Ramos (cell line): Measurements from ENCODE around the gene IFNAR1.
"Not testable (repeated sequence)": the region's sequence is repeated elsewhere in the genome, so short reads cannot be mapped to it uniquely, and the experiment has no call there.

ENCODE experiments used
- in situ Hi-C: fragments of 300-500 bp; cut with MboI; formaldehyde crosslinking; loops from one replicate; pipeline ENCODE4 v1.14.3; 2022; ENCODE audit warnings: low sequenced_read_pairs; ENCODE audit not compliant: unreplicated experiment

The IFNAR1 gene

GRCh38 chr21:33339135-33339534 is 14.4 kb downstream of the IFNAR1 start:
- in situ Hi-C loops: no loop called here

DNA sequence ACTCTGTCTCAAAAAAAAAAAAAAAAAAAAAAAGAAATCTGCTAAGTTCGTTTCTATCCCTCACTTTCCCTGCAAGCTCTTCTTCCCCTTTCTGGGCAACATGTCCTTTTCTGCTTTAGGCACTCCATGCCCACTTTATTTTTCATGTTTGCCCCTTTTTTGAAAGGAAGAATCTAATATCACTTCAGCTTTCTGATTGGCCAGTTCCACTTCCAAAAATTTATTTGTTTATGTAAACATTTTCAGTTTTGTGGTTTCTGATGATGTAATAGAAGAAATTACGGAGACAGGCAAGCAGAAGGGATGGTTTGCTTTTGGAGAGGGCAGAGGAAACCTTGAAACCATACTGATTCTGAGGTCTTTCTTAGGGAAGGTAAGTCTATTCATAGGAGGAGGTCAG is 15.1 kb downstream of the IFNAR1 start:
- in situ Hi-C loops: no loop called here

- in situ Hi-C loops: no loop called here
Measured at GRCh38 chr21:33345751-33346238, 21.0 kb downstream of the IFNAR1 start.

DNA sequence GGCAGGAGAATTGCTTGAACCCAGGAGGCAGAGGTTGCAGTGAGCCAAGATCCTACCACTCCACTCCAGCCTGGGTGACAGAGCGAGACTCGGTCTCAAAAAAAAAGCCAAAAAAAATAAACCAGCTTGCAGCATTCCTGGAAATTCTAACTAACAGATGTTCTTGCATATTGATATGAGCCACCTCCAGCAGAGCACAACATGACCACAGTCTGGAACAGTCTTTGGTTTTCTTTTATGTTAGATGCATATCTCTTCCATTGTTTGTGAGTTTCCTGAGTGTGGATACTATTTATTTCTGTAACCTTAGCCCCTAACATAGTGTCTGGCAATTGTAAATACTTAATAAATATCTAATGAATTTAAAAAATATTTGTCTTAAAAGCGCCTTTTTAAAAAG is 23.9 kb downstream of the IFNAR1 start:
- in situ Hi-C loops: no loop called here

DNA sequence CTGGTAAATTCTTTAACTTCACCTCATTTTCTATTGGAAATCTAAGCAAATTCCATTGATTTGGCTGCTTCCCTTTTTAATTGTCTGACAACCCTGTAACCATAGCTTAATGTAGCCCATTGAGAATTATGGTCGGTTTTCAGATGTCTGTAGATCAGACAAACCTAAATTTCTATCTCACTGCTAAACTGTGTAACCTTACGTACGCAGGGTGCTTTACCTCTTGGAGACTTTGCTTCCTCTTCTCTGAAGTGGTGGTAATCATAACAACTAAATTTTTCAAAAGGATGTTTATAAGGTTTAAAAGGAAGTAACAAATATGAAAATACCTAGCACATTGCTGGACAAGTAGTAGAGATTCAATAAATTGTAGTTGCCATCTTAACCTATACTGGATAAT is 25.9 kb downstream of the IFNAR1 start:
- in situ Hi-C loops: no loop called here

DNA sequence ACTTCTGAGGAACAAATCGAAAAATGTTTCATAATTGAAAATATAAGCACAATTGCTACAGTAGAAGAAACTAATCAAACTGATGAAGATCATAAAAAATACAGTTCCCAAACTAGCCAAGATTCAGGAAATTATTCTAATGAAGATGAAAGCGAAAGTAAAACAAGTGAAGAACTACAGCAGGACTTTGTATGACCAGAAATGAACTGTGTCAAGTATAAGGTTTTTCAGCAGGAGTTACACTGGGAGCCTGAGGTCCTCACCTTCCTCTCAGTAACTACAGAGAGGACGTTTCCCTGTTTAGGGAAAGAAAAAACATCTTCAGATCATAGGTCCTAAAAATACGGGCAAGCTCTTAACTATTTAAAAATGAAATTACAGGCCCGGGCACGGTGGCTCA is 30.6 kb downstream of the IFNAR1 start:
- in situ Hi-C loops: no loop called here

DNA sequence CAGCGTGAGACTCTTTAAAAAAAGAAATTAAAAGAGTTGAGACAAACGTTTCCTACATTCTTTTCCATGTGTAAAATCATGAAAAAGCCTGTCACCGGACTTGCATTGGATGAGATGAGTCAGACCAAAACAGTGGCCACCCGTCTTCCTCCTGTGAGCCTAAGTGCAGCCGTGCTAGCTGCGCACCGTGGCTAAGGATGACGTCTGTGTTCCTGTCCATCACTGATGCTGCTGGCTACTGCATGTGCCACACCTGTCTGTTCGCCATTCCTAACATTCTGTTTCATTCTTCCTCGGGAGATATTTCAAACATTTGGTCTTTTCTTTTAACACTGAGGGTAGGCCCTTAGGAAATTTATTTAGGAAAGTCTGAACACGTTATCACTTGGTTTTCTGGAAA is 31.2 kb downstream of the IFNAR1 start:
- in situ Hi-C loops: no loop called here

DNA sequence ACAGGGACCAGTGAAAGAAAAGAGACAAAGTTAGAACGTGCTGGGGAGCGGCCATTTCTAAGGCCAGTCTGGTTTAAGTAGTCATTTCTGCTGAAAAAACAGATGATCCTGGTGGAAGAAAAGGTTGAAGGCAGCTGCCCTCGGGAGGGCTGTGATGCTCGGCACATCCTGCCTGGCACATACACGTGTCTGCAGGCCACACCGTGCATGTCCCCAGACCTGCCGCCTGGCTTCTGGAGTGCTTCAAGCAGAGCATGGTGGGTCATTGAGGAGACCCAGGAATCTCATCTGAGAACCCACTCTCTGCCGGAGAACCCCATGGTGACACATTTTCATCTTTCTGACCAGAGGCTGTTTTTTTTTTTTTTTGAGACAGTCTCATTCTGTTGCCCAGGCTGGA is 32.4 kb downstream of the IFNAR1 start:
- in situ Hi-C loops: no loop called here

DNA sequence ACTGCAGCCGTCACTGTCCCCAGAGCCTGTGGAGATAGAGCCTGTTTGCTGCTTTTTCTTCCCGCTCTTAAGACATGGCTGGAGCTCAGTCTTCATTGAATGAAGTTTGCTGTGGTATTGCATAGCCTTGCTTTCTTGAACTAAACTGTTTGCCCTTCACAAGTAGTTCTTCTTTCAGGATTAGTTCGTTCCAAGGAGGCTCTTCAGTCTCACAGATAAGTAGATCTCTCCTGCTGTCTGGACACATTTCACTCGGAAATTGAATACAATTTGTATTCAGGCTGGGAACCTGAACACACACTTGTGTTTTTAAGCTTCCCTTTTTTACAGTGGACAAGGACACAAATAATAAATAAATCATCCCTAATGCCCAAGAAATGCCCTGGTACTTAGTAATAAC is 34.7 kb downstream of the IFNAR1 start:
- in situ Hi-C loops: no loop called here

DNA sequence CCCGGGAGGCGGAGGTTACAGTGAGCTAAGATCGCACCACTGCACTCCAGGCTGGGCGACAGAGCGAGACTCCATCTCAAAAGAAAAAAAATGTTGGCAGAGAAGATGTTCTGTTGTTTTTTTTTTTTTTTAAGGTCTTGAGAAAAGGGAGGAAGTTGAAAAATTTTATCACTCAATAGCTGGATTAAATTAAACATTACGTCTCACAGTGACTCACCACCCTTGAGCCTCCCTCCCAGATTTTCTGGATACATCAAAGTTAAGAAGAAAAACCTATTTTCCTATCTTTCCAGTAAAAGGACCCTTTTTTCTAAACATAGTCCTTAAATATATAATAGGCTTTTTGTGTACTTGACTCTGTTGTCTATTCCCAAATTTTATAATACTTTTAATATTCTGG is 35.5 kb downstream of the IFNAR1 start:
- in situ Hi-C loops: no loop called here

DNA sequence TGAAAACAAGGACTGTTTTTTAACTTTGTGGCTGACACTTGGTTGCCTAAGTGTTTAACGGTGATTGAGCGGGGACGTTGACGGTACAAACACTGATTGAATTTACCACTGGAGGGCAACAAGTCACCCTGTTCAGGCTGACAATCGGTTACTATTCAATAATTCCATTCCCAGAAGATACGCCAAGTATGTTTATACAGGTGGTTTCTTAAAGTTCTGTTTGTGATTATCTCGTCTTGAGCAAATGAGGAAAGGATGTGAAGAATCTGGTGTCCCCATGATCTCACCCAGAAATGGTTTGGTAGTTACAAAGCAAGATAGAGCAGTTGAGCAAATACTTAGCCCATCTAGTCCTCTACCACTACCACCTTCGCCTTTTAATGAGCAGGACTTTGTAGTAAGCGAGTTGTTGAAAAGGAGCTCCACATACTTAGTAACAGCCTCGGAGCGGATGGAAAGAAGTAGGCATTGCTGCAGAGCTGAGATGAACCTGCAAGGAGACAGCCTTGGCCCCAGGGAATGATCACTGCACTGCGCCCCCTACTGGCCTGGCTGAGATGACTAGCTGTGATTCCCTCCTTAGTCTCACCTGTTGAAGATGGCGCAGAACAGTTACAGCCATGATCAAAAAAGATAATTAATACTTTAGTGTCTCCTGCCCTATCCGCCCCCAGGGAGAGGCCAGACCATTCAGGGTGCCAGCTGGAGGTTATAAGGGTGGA is 36.3 kb downstream of the IFNAR1 start:
- in situ Hi-C loops: no loop called here

DNA sequence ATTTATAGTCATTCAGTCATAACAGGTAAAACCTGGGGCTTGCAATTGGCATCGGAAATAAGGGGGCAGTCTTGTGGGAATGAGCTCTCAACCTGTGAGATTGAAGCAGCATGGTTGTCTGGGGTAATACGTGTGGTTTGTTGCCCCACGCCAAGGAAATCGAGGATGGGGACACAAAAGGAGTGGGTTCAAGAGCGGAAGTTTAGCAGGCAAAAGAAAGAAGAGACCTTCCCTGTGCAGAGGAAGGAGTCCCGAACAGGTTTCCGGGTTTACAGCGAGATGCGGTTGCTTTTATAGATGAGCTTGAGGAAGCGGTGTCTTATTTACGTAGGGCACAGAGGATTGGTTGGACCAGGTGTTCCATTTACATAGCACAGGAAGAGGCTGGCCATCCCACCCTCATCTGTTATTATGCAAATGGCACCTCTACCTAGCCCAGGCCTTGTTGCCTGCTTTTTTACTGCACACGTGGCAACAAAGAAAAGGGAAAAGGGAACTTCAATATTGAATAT is 37.3 kb downstream of the IFNAR1 start:
- in situ Hi-C loops: no loop called here

DNA sequence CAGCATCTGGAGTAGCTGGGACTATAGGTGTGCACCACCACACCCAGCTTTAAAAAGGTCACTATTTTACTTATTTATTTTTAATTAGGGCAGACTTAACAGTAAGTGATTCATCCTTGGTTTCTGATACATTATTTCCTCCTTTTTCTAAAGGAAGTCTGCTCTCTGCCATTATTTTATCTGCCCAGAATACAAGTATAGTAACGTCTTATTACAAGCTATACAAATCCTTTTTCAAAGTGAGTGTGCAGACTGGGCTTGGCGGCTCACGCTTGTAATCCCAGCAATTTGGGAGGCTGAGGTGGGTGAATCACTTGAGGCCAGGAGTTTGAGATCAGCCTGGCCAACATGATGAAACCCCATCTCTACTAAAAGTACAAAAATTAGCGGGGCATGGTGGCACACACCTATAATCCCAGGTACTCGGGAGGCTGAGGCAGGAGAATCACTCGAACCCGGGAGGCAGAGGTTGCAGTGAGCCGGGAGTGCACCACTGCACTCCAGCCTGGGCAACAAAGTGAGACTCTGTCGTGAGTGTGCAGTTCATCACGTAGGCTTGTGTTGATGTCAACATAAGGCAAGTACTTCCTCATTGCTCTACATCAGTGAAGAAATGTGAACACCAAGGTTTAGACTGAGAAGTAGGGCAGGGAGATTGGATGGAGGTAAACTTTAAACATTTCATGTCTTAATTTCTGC is 39.3 kb downstream of the IFNAR1 start:
- in situ Hi-C loops: not testable (repeated sequence)

DNA sequence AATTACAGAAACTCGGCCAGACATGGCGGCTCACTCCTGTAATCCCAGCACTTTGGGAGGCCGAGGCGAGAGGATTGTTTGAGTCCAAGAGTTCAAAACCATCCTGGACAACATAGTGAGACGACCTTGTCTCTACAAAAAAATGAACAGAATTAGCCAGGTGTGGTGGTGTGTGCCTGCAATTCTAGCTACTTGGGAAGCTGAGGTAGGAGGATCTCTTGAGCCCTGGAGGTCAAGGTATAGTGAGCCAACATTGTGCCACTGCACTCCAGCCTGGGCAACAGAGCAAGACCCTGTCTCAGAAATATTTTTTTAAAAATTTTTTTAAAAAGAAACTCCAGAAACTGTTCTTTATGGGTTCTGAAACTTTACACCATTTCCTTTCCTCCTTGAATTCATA is 40.1 kb downstream of the IFNAR1 start:
- in situ Hi-C loops: no loop called here

DNA sequence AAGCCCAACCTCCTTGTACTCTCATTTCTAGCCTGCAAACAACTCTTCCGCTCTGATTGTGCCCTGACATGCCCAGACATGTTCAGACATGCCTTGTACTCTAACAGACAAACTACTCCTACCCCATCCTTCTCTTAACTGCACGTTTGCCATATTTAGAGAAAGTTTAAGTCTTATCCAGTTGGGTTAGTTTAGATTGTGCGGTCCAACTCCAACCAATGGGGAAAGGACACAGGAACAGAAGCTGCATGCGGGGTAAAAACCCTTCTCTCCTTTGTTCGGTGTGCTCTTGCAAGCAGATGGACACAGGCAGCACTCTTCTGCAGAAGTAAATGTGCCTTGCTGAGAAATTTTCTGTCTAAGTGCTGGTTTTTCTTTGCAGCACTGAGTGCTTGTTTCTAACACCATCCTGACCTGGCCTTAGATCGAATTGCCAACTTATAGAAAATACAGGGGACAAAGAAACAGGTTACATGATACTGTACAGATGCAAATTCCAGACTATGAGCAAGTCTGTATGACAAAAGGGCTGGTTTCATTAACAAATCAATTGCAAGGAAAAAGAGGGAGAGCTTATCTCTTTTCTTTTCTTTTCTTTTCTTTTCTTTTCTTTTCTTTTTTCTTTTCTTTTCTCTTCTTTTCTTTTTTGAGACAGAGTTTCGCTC is 42.7 kb downstream of the IFNAR1 start:
- in situ Hi-C loops: no loop called here

GRCh38 chr21:33368124-33368523 is 43.4 kb downstream of the IFNAR1 start:
- in situ Hi-C loops: no loop called here

DNA sequence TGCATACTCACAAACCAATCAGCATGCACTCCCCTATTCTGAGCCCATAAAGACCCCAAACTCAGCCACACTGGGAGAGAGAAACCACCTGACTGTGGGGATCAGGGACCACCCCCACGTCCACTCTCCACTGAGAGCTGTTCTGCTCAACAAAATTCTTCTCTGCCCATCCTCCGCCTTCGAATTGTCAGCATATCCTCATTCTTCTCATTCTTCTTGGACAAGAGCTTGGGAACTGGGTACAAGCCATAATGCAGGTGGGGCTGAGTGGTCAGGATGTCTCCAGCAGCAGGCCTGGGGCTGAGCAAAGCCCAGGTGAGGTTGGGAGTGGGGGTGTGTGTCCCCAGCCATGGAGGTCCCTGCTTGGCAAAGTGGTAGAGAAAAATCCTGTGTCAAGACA is 43.8 kb downstream of the IFNAR1 start:
- in situ Hi-C loops: no loop called here

DNA sequence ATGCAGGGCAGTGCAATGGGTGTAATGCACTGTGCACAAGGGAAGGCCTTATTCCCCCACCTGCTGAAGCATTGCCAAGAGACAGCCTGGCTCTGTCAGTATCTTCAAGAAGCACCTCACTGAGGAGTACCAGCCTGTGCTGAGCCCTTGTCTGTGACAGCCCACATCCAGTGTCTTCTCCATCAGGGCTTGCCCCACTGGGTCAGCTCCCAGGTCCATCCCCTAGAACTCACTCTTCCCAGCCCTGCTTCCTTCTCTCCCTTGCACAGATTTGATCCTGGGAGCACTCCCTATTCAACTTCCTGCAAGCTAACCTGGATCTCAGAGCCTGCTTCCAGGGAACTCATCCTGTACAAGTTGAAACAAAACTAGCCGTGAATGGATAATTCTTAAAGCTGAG is 44.8 kb downstream of the IFNAR1 start:
- in situ Hi-C loops: no loop called here

DNA sequence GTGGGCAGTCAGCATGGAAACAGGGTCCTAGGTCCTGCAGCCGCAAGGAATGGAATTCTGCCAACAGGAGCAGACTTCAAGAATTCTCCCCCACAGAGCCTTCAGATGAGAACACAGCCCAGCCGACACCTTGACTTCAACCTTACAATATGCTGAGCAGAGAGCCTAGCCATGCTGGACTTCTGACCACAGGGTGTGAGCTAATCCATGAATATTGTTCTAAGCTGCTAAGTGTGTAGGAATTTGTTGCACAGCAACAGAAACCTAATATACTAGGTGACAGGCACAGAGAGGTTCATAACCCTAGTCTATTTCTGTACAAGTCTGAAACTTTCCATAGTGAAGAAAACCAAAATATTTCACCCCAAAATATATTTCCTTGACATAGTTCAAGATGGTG is 45.5 kb downstream of the IFNAR1 start:
- in situ Hi-C loops: no loop called here

- in situ Hi-C loops: no loop called here
Measured at GRCh38 chr21:33371366-33371765, 46.6 kb downstream of the IFNAR1 start.

DNA sequence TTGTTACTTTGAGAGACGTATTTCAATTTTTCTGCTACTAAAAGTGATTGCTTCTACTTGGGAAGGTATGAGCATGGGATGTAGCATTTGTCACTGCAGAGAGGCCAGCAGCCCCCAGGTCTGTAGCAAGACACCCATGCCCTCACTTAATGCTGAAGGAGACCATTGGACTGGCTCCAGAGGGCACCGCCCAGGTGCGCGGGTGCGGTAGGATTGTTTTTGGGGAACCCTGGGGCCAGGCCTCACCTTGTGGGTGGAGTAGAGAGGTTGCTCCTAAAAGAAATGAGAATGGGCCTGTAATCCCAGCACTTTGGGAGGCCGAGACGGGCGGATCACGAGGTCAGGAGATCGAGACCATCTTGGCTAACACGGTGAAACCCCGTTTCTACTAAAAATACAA is 47.8 kb downstream of the IFNAR1 start:
- in situ Hi-C loops: no loop called here
